A673 (cell line): ENCODE results near the gene CEP78.

Experiments
- CTCF ChIP-seq: fragments of 300-800, 200-600 bp; sonication (generic); conservative IDR thresholded peaks from 2 replicates; pipeline ENCODE4 v1.5.1; 2017; ENCODE audit warnings: low read depth, mild to moderate bottlenecking, antibody characterized with exemption, low read length, moderate library complexity, mixed read lengths
- EZH2 ChIP-seq: fragments of 200-600 bp; sonication (generic); IDR thresholded peaks from 2 replicates; pipeline ENCODE4 v1.6.1; 2017; ENCODE audit warnings: borderline replicate concordance, low read depth, mild to moderate bottlenecking, mixed read lengths, antibody characterized with exemption, low read length; ENCODE audit not compliant: poor library complexity, severe bottlenecking

- TF ChIP-seq CTCF = no peak
- no peak for TF ChIP-seq EZH2
Observed at GRCh38 chr9:78292716-78293497, 57.0 kb downstream of the CEP78 start.
